SK-N-MC (cell line): ENCODE measurements around the gene LTBP1.
"Not testable (repeated sequence)": the region's sequence is repeated elsewhere in the genome, so short reads cannot be mapped to it uniquely, and the experiment has no call there.

Source experiments
- DNase-seq: peaks from one replicate; pipeline ENCODE4 v3.0.0-alpha.2; 2011; ENCODE audit warnings: low read depth, low spot score
- H3K27ac ChIP-seq: fragments of 200-600 bp; sonication (generic); 2 replicates; pipeline ENCODE4 v1.5.1; 2016; ENCODE audit warnings: mixed run types
- H3K36me3 ChIP-seq: fragments of 200-600 bp; sonication (generic); 2 replicates; pipeline ENCODE4 v1.6.1; 2017; ENCODE audit warnings: antibody characterized with exemption, low read length, mixed read lengths; ENCODE audit not compliant: insufficient read depth
- H3K4me3 ChIP-seq: fragments of 200-600 bp; sonication (generic); 2 replicates; pipeline ENCODE4 v1.5.1; 2016
- H3K9ac ChIP-seq: fragments of 200-600 bp; sonication (generic); 2 replicates; pipeline ENCODE4 v1.8.0; 2017; ENCODE audit warnings: mixed run types, mixed read lengths; ENCODE audit not compliant: insufficient read length
- H3K9me3 ChIP-seq: fragments of 200-600 bp; sonication (generic); 2 replicates; pipeline ENCODE4 v1.6.1; 2017; ENCODE audit warnings: low read depth, mild to moderate bottlenecking, antibody characterized with exemption, low read length, moderate library complexity, mixed read lengths
- EZH2 ChIP-seq: fragments of 200-600 bp; sonication (generic); IDR thresholded peaks from one replicate; pipeline ENCODE4 v1.6.1; 2017; ENCODE audit warnings: antibody characterized with exemption
- FOXP2 ChIP-seq: optimal IDR thresholded peaks from 2 replicates; pipeline ENCODE3; 2011; ENCODE audit warnings: mild to moderate bottlenecking, moderate library complexity; ENCODE audit not compliant: insufficient read depth; ENCODE audit errors: extremely low read length, control extremely low read depth
- POLR2AphosphoS5 ChIP-seq: IDR thresholded peaks from 2 replicates; pipeline ENCODE4 v1.6.1; 2012; ENCODE audit warnings: mild to moderate bottlenecking, low read depth, low read length, borderline replicate concordance

LTBP1 gene

DNA sequence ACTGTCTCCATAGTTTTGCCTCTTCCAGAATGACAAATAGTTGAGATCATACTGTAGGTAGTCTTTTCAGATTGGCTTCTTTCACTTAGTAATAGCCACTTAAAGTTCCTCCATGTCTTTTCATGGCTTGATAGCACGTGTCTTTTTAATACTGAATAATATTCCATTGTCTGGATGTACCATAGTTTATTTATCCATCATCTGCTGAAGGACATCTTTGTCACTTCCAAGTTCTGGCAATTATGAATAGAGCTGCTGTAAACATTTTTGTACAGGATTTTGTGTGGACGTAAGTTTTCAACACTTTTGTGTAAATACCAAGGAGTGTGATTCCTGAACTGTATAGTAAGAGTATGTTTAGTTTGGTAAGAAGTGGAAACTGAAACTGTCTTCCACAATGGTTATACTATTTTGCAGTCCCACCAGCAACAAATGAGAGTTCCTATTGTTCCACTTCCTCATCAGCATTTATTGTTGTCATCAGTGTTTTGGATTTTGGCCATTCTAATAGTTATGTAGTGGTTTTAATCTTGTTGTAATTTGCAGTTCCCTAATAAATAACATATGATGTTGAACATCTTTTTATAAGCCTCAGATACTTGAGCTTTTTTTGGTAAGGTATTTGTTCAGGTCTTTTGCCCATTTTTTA lies 18.9 kb downstream of the LTBP1 start:
- H3K9me3 ChIP-seq = no peaks in the 10 kb centered on the region
- H3K36me3 ChIP-seq = no peaks in the 10 kb centered on the region
- DNase-seq = no peak
- no peak overlapping the region for H3K27ac ChIP-seq
- H3K9ac ChIP-seq = no peak overlapping the region
- TF ChIP-seq FOXP2 (no peak), POLR2AphosphoS5 (no peak), EZH2 (no peak)
- no peak overlapping the region for H3K4me3 ChIP-seq

DNA sequence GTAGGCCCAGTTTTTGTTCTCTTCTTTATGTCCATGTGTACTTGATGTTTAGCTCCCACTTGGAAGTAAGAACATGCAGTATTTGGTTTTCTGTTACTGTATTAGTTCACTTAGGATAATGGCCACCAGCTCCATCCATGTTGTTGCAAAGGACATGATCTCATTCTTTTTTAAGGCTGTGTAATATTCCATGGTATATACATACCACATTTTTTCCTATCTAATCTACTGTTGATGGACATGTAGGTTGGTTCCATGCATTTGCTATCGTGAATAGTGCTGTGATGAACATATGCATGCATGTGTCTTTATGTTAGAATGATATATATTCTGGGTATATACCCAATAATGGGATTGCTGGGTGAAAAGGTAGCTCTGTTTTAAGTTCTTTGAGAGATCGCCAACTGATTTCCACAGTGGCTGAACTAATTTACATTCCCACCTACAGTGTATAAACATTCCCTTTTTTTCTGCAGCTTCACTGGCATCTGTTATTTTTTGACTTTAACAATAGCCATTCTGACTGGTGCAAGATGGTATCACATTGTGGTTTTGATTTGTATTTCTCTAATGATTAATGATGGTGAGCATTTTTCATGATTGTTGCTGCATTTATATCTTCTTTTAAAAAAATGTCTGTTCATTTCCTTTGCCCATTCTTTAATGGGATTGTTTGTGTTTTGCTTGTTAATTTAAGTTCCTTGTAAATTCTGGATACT lies 22.9 kb downstream of the LTBP1 start:
- Histone ChIP-seq H3K9ac (no peak overlapping the region), H3K27ac (no peak overlapping the region), H3K9me3 (no peaks in the 10 kb centered on the region), H3K36me3 (no peaks in the 10 kb centered on the region), H3K4me3 (no peak overlapping the region)
- no peak for DNase-seq
- TF ChIP-seq EZH2 (no peak), POLR2AphosphoS5 (no peak), FOXP2 (no peak)

DNA sequence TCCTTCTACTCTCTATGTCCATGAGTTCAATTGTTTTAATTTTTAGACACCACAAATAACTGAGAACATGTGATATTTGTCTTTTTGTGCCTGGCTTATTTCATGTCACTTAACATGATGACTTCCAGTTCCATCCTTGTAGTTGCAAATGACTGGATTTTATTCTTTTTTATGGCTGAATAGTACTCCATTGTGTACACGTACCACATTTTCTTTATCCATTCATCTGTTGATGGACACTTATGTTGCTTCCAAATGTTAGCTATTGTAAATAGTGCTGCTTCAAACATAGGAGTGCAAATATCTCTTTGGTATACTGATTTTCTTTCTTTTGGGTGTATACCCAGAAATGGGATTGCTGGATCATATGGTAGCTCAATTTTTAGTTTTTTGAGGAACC lies 27.0 kb downstream of the LTBP1 start:
- H3K36me3 ChIP-seq, H3K9me3 ChIP-seq, H3K27ac ChIP-seq, DNase-seq, H3K9ac ChIP-seq, H3K4me3 ChIP-seq: not testable (repeated sequence)

DNA sequence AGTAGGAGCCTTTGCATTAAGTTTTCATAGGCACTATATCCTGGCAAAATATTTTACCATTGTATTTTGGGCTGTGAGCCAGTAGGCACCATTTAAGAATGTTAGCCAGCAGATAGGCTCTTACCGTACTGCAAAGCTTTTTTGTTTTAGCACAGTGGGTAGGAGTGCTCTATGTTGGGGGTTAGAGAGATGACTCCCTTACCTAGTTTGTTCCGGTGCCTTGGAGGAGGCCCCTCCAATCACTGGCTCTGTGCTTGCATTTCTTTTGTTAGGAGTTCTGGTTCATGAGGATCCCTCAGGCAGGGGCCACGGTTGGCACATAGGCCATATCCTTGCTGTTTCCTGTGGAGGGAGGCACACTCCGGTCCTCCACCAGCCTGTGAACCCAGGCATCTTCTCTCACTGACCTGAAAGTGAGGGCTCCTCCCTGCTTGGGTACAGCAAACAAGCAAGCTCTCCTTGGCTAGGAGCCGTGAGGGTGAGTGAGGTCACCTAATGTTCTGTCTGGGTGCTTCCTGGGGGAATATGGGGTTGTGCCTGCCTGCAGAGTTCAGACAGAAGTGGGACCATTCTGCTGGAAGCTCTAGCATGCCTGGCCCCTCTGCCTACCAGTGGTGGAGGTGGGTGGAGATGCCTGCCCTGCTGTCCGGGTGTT lies 29.8 kb downstream of the LTBP1 start:
- Histone ChIP-seq H3K4me3 (no peak overlapping the region), H3K9me3 (no peaks in the 10 kb centered on the region), H3K9ac (no peak overlapping the region), H3K36me3 (no peaks in the 10 kb centered on the region), H3K27ac (no peak overlapping the region)
- no peak for TF ChIP-seq POLR2AphosphoS5
- TF ChIP-seq EZH2 = no peak
- no peak for TF ChIP-seq FOXP2
- DNase-seq = no peak

DNA sequence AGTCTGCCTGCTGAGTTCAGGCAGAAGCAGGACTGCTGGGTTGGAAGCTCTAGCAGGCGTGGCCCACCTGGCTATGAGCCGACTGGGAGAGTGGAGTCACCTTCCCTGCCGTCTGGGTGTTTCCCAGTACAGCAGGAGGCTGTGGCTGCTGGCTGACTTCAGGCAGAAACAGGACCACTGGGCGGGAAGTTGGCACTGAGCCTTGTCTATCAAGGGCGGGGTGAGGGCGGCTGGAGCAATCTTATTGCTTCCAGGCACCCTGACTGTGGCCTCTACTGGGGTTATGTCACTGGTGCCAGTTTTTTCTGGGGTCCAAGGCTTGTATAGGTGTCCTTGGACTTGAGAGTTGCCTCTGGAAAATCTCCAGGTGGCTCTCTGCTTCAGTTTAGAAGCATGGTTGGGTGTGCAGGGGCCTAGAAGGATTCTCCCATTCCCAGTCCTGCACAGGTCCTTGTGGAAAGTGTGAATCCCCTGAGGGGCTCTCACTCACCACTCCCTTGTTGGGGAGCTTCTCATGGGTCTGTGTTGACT lies 30.5 kb downstream of the LTBP1 start:
- H3K9ac ChIP-seq = no peak overlapping the region

DNA sequence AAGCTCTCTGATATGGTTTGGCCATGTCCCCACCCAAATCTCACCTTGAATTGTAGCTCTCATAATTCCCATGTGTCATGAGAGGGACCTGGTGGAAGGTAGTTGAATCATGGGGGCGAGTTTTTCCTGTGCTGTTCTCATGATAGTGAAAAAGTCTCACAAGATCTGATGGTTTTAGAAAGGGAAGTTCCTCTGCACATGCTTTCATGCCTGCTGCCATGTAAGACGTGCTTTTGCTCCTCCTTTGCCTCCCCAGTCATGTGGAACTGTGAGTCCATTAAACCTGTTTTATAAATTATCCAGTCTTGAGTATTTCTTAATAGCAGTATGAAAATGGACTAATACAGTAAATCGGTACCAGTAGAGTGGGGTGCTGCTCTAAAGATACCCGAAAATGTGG lies 34.9 kb downstream of the LTBP1 start:
- Histone ChIP-seq H3K9ac (no peak overlapping the region), H3K36me3 (no peaks in the 10 kb centered on the region), H3K27ac (no peak overlapping the region), H3K4me3 (no peak overlapping the region), H3K9me3 (no peaks in the 10 kb centered on the region)
- no peak for DNase-seq
- no peak for TF ChIP-seq POLR2AphosphoS5
- no peak for TF ChIP-seq EZH2
- TF ChIP-seq FOXP2 = no peak

More for the DNA sequence above, 30.5 kb downstream of the LTBP1 start:
- Histone ChIP-seq H3K9me3 (no peaks in the 10 kb centered on the region), H3K27ac (no peak overlapping the region), H3K36me3 (no peaks in the 10 kb centered on the region), H3K4me3 (no peak overlapping the region)
- TF ChIP-seq FOXP2 (no peak), EZH2 (no peak), POLR2AphosphoS5 (no peak)
- DNase-seq = no peak

DNA sequence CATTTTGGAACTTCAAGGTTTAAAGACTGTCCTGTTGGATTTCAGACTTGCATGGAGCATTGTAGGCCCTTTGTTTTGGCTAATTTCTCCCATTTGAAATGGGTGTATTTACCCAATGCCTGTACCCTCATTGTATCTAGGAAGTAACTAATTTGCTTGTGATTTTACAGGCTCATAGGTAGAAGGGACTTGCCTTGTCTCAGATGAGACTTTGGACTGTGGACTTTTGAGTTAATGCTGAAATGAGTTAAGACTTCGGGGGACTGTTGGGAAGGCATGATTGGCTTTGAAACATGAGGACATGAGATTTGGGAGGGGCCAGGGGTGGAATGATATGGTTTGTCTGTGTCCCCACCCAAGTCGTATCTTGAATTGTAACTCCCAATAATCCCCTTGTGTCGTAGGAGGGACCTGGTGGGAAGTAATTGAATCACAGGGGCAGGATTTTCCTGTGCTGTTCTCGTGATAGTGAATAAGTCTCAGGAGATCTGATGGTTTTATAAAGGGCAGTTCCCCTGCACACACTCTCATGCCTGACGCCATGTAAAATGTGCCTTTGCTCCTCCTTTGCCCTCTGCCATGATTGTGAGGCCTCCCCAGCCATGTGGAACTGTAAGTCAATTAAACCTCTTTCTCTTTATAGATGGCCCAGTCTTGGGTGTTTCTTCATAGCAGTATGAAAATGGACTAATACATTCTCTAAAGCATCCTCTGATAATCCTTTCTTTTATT lies 36.6 kb downstream of the LTBP1 start:
- not testable (repeated sequence) for H3K9ac ChIP-seq, H3K4me3 ChIP-seq, H3K9me3 ChIP-seq, H3K27ac ChIP-seq, H3K36me3 ChIP-seq, DNase-seq

DNA sequence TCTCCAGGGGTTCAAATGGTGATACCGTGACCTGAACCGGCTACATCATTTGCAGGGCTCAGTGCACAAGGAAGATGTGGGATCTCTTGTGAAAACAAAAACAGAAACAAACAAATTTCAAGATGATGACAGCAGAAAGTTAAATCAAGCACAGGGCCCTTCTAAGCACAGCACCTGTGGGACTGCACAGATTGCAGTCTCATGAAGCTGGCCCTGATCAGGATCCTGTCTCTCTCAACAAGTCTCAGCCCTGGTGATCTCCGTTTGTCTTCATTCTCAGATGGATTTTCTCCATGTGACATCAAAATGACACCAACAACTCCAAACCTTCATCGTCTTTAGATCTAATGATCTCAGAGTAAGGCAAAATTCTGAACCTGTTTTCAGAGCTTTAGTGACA lies 39.7 kb downstream of the LTBP1 start:
- TF ChIP-seq EZH2 (no peak), FOXP2 (no peak), POLR2AphosphoS5 (no peak)
- no peak overlapping the region for H3K4me3 ChIP-seq
- H3K9ac ChIP-seq = no peak overlapping the region
- no peak for DNase-seq
- H3K9me3 ChIP-seq = no peaks in the 10 kb centered on the region
- H3K27ac ChIP-seq = no peak overlapping the region
- H3K36me3 ChIP-seq = no peaks in the 10 kb centered on the region
